Left lobe of liver (tissue), 2 donors: ENCODE measurements around the gene RFPL3. TPM values are rescaled to one million over a fixed set of nuclear protein-coding genes. Genes with fewer than 3 reads are reported as not detected.

Experiments
- ATAC-seq: fragments of 200-7000 bp; cut with Tn5 transposase; one replicate; pipeline ENCODE4 v1.9.1; 2020; ENCODE audit warnings: mild to moderate bottlenecking, moderate library complexity
- DNase-seq: peaks from one replicate; pipeline ENCODE4 v3.0.0-alpha.2; 2020; ENCODE audit warnings: low spot score
- total RNA-seq: library from RNA; stranded (reverse); gene quantifications from one replicate; pipeline ENCODE4 v1.2.1, GENCODE V29; 2021
- donor health status: DM: no; HTN: no; CAD: no; lungs with moderate emphysema.
- donor health status: DM: no; HTN: yes; CAD: no.

Gene RFPL3
- total RNA-seq, 1 donor from 2014 or later: not detected

DNA sequence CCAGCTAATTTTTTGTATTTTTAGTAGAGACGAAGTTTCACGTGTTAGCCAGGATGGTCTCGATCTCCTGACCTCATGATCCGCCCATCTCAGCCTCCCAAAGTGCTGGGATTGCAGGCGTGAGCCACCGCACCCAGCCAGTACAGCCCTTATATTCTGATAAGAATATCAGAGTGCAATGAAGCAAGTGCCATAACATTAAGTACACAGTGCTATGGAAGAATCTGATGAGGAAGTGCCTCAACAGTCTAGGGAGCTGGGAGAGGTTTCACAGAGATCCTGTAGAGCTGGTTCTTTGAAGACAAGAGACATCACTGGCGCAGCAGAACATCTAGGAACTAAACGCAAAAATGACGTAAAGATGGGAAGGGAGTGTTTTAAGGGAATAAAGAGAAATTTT, 52.3 kb downstream of the RFPL3 start:
- ATAC-seq (no peak), DNase-seq (no peak)

DNA sequence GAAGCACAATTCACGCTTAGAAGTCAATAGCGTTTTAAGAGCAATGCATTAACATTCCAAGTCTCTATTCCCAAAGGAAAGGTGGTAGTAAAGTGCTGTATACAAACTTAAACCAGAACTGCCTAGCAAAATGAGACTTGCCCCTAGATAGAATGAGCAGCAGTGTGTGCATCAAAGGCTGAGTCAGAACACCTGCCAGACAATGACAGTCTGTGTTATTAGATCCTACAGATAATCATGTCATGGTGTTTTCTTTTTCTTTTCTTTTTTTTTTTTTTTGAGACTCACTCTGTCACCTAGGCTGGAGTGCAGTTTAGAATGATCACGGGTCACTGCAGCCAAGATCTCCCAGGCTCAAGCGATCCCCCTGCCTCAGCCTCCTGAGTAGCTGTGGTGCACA, 52.8 kb downstream of the RFPL3 start:
- no peak for ATAC-seq
- no peak for DNase-seq

Other genes with a start within 250 kb of the RFPL3 start
- gene C22orf42, start 198.6 kb upstream of the RFPL3 start, total RNA-seq: not detected
- gene RFPL2, start 152.8 kb upstream of the RFPL3 start, total RNA-seq: not detected
- gene SLC5A4, start 102.5 kb upstream of the RFPL3 start, total RNA-seq: not detected
- gene RTCB, start 54.4 kb downstream of the RFPL3 start, total RNA-seq: 44.5 TPM
- not detected for gene BPIFC, start 106.6 kb downstream of the RFPL3 start, total RNA-seq
- gene FBXO7, start 116.9 kb downstream of the RFPL3 start, total RNA-seq: 53.2 TPM